GM12878 (cell line): ENCODE measurements around the gene EGFL8. TPM values are rescaled to one million over a fixed set of nuclear protein-coding genes. Genes with fewer than 3 reads are reported as not detected.

Experiments
- ATAC-seq: fragments of 200-7000 bp; cut with Tn5 transposase; 3 replicates; pipeline ENCODE4 v1.9.1; 2020; ENCODE audit warnings: mild to moderate bottlenecking, moderate library complexity
- BruUV-seq: library from RNA; stranded (reverse); fragments of 400-500 nt; replicated peaks from 2 replicates; lab custom pipeline; 2021; lab: Mats Ljungman, UMichigan
- CTCF ChIA-PET: fragments of 300-600 bp; sonication (Branson Sonifier 250); formaldehyde crosslinking; extraction: SDS; loops from one replicate; lab custom pipeline; 2021; ENCODE audit warnings: inconsistent platforms; lab: Yijun Ruan, JAX
- POLR2A ChIA-PET: fragments of 350-600 bp; formaldehyde crosslinking; extraction: SDS; loops from one replicate; lab custom pipeline; 2021; ENCODE audit warnings: inconsistent platforms; lab: Charles Lee
- RAD21 ChIA-PET: fragments of 300-600 bp; sonication (Branson Sonifier 250); formaldehyde crosslinking; loops from one replicate; lab custom pipeline; 2023; ENCODE audit warnings: antibody characterized with exemption; ENCODE audit not compliant: unreplicated experiment; lab: Charles Lee
- SMC1A ChIA-PET: fragments of 300-600 bp; sonication (Branson Sonifier 250); formaldehyde crosslinking; loops from one replicate; lab custom pipeline; 2023; ENCODE audit not compliant: unreplicated experiment, uncharacterized antibody; lab: Charles Lee
- DNase-seq: peaks from one replicate; pipeline ENCODE4 v3.0.0-alpha.2; 2011; ENCODE audit warnings: low read depth, low spot score
- FAIRE-seq: peaks from 3 replicates; lab custom pipeline; 2011; peaks lifted over from hg19 to GRCh38; lab: Jason Lieb, UNC
- H2AFZ ChIP-seq: 2 replicates; pipeline ENCODE4 v1.6.0; 2011; ENCODE audit warnings: low read depth, low read length, control low read depth; ENCODE audit not compliant: control insufficient read depth
- H3K27ac ChIP-seq: 2 replicates; pipeline ENCODE4 v1.5.1; 2011; ENCODE audit warnings: control low read depth; ENCODE audit not compliant: control insufficient read depth, insufficient read depth
- H3K27me3 ChIP-seq, 2 experiments: replicated peaks in 1 of 2; 2 replicates each; pipeline versions ENCODE4 v1.6.0 to v1.6.1; 2011; ENCODE audit warnings: low read length in 1 of 2; ENCODE audit not compliant: control insufficient read depth in 2 of 2, insufficient read depth in 2 of 2
- H3K36me3 ChIP-seq, 2 experiments: 2 replicates each; pipeline ENCODE4 v1.5.1; 2011; ENCODE audit warnings: low read length in 1 of 2; ENCODE audit not compliant: control insufficient read depth in 2 of 2, insufficient read depth in 2 of 2
- H3K4me1 ChIP-seq: 2 replicates; pipeline ENCODE4 v1.6.1; 2011; ENCODE audit warnings: mild to moderate bottlenecking, low read length, moderate library complexity, mixed read lengths; ENCODE audit not compliant: control insufficient read depth, insufficient read depth
- H3K4me2 ChIP-seq: 2 replicates; pipeline ENCODE4 v1.6.0; 2011; ENCODE audit warnings: control low read depth; ENCODE audit not compliant: control insufficient read depth, insufficient read depth
- H3K4me3 ChIP-seq: fragments of 200-600 bp; sonication (generic); 2 replicates; pipeline ENCODE4 v1.5.1; 2016
- H3K79me2 ChIP-seq: 2 replicates; pipeline ENCODE4 v1.6.0; 2011; ENCODE audit warnings: low read length; ENCODE audit not compliant: control insufficient read depth, insufficient read depth
- H3K9ac ChIP-seq: 2 replicates; pipeline ENCODE4 v1.8.0; 2011; ENCODE audit warnings: low read length, control low read depth, mixed read lengths; ENCODE audit not compliant: control insufficient read depth, insufficient read depth
- H3K9me3 ChIP-seq: replicated peaks from 3 replicates; pipeline ENCODE4 v1.5.1; 2011; ENCODE audit warnings: mild to moderate bottlenecking, low read length; ENCODE audit not compliant: control insufficient read depth, insufficient read depth
- H4K20me1 ChIP-seq: 2 replicates; pipeline ENCODE4 v1.6.0; 2011; ENCODE audit not compliant: control insufficient read depth, insufficient read depth
- CBFB ChIP-seq: IDR thresholded peaks from 2 replicates; pipeline ENCODE4 v1.6.1; 2016; ENCODE audit warnings: antibody characterized with exemption, low read depth
- CHD1 ChIP-seq: IDR thresholded peaks from 2 replicates; pipeline ENCODE4 v1.6.1; 2012; ENCODE audit warnings: low read depth, low read length, improper control_type of control experiment
- CTCF ChIP-seq, 3 experiments: IDR thresholded peaks in 2 of 3; conservative IDR thresholded peaks in 1 of 3; 2 replicates each; pipeline ENCODE4 v1.5.1; 2011; ENCODE audit warnings: low read depth in 3 of 3, low read length in 3 of 3, mild to moderate bottlenecking in 3 of 3, control low read depth in 2 of 3, moderate library complexity in 2 of 3, inconsistent platforms in 1 of 3, mixed read lengths in 1 of 3; ENCODE audit not compliant: control insufficient read depth in 2 of 3, insufficient read depth in 1 of 3; ENCODE audit errors: extremely low read depth in 1 of 3
- E4F1 ChIP-seq: fragments of 450-650 bp; IDR thresholded peaks from 2 replicates; pipeline ENCODE4 v1.6.1; 2018; ENCODE audit warnings: borderline replicate concordance, mild to moderate bottlenecking; ENCODE audit not compliant: partially characterized antibody
- GATAD2B ChIP-seq: fragments of 450-650 bp; conservative IDR thresholded peaks from 2 replicates; pipeline ENCODE4 v1.6.1; 2017; ENCODE audit warnings: low read depth, mild to moderate bottlenecking, moderate library complexity
- IKZF1 ChIP-seq: fragments of 450-650 bp; conservative IDR thresholded peaks from 2 replicates; pipeline ENCODE4 v1.6.1; 2017; ENCODE audit warnings: antibody characterized with exemption, mild to moderate bottlenecking
- LARP7 ChIP-seq: fragments of 450-650 bp; IDR thresholded peaks from 2 replicates; pipeline ENCODE4 v1.6.1; 2017; ENCODE audit warnings: mild to moderate bottlenecking
- NBN ChIP-seq: fragments of 450-650 bp; IDR thresholded peaks from 2 replicates; pipeline ENCODE4 v1.6.1; 2016
- NR2C2 ChIP-seq: IDR thresholded peaks from 2 replicates; pipeline ENCODE4 v1.6.1; 2011; ENCODE audit warnings: borderline replicate concordance, low read depth; ENCODE audit not compliant: control insufficient read depth, insufficient read length
- POLR2AphosphoS2 ChIP-seq: IDR thresholded peaks from 2 replicates; pipeline ENCODE4 v1.6.1; 2011; ENCODE audit warnings: low read depth, mild to moderate bottlenecking, low read length, improper control_type of control experiment, moderate library complexity
- PRDM15 ChIP-seq: fragments of 450-650 bp; formaldehyde crosslinking; IDR thresholded peaks from 2 replicates; pipeline ENCODE4 v1.4.0; 2020; ENCODE audit warnings: mild to moderate bottlenecking, moderate library complexity
- RELA ChIP-seq: fragments of 450-650 bp; IDR thresholded peaks from 2 replicates; pipeline ENCODE4 v1.8.0; 2014; ENCODE audit warnings: borderline replicate concordance; ENCODE audit not compliant: partially characterized antibody
- SMC3 ChIP-seq: IDR thresholded peaks from 2 replicates; pipeline ENCODE4 v1.6.1; 2011; ENCODE audit warnings: low read length, improper control_type of control experiment, borderline replicate concordance
- SUPT20H ChIP-seq: IDR thresholded peaks from 2 replicates; pipeline ENCODE4 v1.6.1; 2011; ENCODE audit warnings: low read depth, mild to moderate bottlenecking, low read length, moderate library complexity, borderline replicate concordance; ENCODE audit not compliant: control insufficient read depth
- YBX1 ChIP-seq: fragments of 450-650 bp; IDR thresholded peaks from 2 replicates; pipeline ENCODE4 v1.6.1; 2016; ENCODE audit warnings: antibody characterized with exemption
- WGBS: methylation state at CpG from one replicate; pipeline ENCODE4 v1.1.6; 2016; ENCODE audit warnings: low lambda C conversion rate; ENCODE audit not compliant: insufficient replicate concordance, insufficient coverage; ENCODE audit errors: missing lambda C conversion rate; 5-methylcytosine and 5-hydroxymethylcytosine counted together
- in situ Hi-C: fragments of 300-500 bp; cut with MboI; formaldehyde crosslinking; loops from 9 replicates; pipeline ENCODE4 v1.14.3; 2018; ENCODE audit warnings: mixed read lengths
- intact Hi-C: fragments of 100-400 bp; cut with micrococcal nuclease; formaldehyde crosslinking; loops from one replicate; pipeline ENCODE4 v1.14.2; 2022; ENCODE audit not compliant: unreplicated experiment
- polyA plus RNA-seq, 11 experiments: library from polyadenylated mRNA; depleted of rRNA in 4 of 11; unstranded in 6 of 11; stranded (reverse) in 5 of 11; fragments of >200 nt; fragmentation: Nextera tagmentation in 4 of 11; fragmentation: Illumina TruSeq in 1 of 11; extraction: Ambion mirVana in 4 of 11; extraction: Trizol in 1 of 11; gene quantifications; 1 replicate in 1 of 11; 2 replicates in 10 of 11; pipeline versions ENCODE4 v1.2.1 to v1.2.3, GENCODE V29; 2011 to 2016; ENCODE audit warnings: inconsistent platforms in 2 of 11, missing spikeins in 2 of 11, low read depth in 1 of 11
- total RNA-seq, 4 experiments: library from RNA; depleted of rRNA in 3 of 4; stranded (reverse); fragments of >200 nt in 3 of 4; fragmentation: Illumina TruSeq in 1 of 4; extraction: Trizol in 1 of 4; gene quantifications; 2 replicates each; pipeline versions ENCODE4 v1.2.1 to v1.2.3, GENCODE V29; 2013 to 2021

Gene EGFL8
- total and polyA plus RNA-seq, 10 of the 15 experiments (the other 5 are each of a cell fraction or from before 2014, with no cell fraction given) = 0.07 to 3.5 (median 1.4) TPM

GRCh38 chr6:32132110-32132509, 32.3 kb upstream of the EGFL8 start (continued):
- no peak for TF ChIP-seq LARP7

GRCh38 chr6:32133786-32134185, 30.6 kb upstream of the EGFL8 start:
- Histone ChIP-seq H3K9me3 (no peaks in the 10 kb centered on the region), H3K9ac (no peak overlapping the region), H3K27me3 (no peaks in the 10 kb centered on the region), H4K20me1 (no peaks in the 10 kb centered on the region), H3K27ac (no peak overlapping the region), H3K4me2 (no peak overlapping the region), H3K4me1 (peaks cover 4% of the 10 kb centered on the region), H3K4me3 (no peak overlapping the region), H2AFZ (no peak overlapping the region), H3K36me3 (no peaks in the 10 kb centered on the region), H3K79me2 (peaks cover 3% of the 10 kb centered on the region)
- no TSS peak for BruUV-seq
- ChIA-PET RAD21 (no interaction called here), CTCF (no interaction called here), SMC1A (no interaction called here), POLR2A (no interaction called here)
- no peak for ATAC-seq
- in situ Hi-C loops (no loop called here), intact Hi-C loops (no loop called here)
- DNase-seq = no peak
- TF ChIP-seq SMC3 (no peak), YBX1 (no peak), CBFB (no peak), IKZF1 (no peak), GATAD2B (no peak), E4F1 (no peak), RELA (no peak), SUPT20H (no peak), NBN (no peak), CHD1 (no peak), PRDM15 (CRISPR knock-in tag) (no peak), POLR2AphosphoS2 (no peak), NR2C2 (no peak), CTCF (IDR thresholded peaks at IDR 0.05 in 2 of 3, conservative IDR thresholded peaks at IDR 0.05 in 1 of 3; ENCODE audit: control insufficient read depth in 2 of 3, extremely low read depth in 1 of 3, insufficient read depth in 1 of 3, low read depth in 3 of 3, low read length in 3 of 3) (no peak)
- 67% methylated on average over 4 of the region's 4 CpGs for WGBS
- no peak for FAIRE-seq
